ENCODE data around the gene WIPI1. TPM values are rescaled to one million over a fixed set of nuclear protein-coding genes. Genes with fewer than 3 reads are reported as not detected.
"Not testable (repeated sequence)": the region's sequence is repeated elsewhere in the genome, so short reads cannot be mapped to it uniquely, and the experiment has no call there.

WIPI1 gene
- total and polyA plus RNA-seq, 7 donors = 18.9 to 78.8 (median 28.5) TPM

DNA sequence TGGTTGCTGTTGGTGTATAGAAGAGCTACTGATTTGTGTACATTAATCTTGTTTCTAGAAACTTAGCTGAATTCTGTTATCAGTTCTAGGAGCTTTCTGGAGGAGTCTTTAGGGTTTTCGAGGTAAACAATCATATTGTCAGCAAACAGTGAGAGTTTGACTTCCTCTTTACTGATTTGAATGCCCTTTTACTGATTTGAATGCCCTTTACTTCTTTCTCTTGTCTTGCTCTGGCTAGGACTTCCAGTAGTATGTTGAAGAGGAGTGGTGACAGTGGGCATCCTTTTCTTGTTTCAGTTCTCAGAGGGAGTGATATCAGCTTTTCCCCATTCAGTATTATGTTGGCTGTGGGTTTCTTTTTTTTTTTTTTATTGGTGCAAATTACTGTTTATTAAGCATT lies 49.6 kb downstream of the WIPI1 start:
- 81 to 87% methylated on average over 1 of the region's 1 CpG for WGBS, 2 donors
- H3K27me3 ChIP-seq; H3K27ac ChIP-seq; H3K9me3 ChIP-seq; H3K4me1 ChIP-seq; DNase-seq; H3K36me3 ChIP-seq; H3K4me3 ChIP-seq; intact Hi-C loops (cut with DNase I): not testable (repeated sequence)

DNA sequence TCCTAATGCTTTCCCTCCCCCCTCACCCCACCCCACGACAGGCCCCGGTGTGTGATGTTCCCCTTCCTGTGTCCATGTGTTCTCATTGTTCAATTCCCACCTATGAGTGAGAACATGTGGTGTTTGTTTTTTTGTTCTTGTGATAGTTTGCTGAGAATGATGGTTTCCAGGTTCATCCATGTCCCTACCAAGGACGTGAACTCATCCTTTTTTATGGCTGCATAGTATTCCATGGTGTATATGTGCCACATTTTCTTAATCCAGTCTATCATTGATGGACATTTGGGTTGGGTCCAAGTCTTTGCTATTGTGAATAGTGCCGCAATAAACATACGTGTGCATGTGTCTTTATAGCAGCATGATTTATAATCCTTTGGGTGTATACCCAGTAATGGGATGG lies 53.5 kb downstream of the WIPI1 start:
- H3K27me3 ChIP-seq; intact Hi-C loops (cut with DNase I); H3K27ac ChIP-seq; H3K36me3 ChIP-seq; H3K4me1 ChIP-seq; H3K4me3 ChIP-seq; H3K9me3 ChIP-seq: not testable (repeated sequence)
- 89 to 91% methylated on average over 5 of the region's 5 CpGs for WGBS, 2 donors
- peak; percentile 6 for DNase-seq

DNA sequence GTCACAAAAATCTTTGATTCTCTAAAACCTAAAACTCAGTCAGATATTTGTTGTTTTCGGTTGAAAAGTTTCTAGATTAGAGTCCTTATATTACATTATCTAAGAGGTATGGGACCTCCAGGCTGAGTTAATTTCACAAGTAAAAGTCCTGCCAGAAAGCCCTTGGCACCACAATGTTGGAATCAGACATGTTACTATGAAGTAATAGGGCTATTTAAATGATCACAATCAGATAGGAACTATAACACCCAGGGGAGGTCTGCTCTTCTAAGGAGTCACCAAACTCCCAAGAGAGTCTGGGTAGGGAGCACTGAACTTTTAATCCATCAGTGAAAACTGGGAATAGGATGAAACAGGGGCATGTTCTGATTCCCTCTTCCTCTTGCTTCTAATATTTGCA lies 54.2 kb downstream of the WIPI1 start:
- H3K27ac ChIP-seq = no peak overlapping the region
- intact Hi-C loops (cut with DNase I) = no loop called here
- TF ChIP-seq POLR2A (IDR thresholded peaks at IDR 0.05) (no peak), EP300 (IDR thresholded peaks at IDR 0.05) (no peak), POLR2AphosphoS5 (IDR thresholded peaks at IDR 0.05) (no peak)
- TF ChIP-seq, protein P1, sequence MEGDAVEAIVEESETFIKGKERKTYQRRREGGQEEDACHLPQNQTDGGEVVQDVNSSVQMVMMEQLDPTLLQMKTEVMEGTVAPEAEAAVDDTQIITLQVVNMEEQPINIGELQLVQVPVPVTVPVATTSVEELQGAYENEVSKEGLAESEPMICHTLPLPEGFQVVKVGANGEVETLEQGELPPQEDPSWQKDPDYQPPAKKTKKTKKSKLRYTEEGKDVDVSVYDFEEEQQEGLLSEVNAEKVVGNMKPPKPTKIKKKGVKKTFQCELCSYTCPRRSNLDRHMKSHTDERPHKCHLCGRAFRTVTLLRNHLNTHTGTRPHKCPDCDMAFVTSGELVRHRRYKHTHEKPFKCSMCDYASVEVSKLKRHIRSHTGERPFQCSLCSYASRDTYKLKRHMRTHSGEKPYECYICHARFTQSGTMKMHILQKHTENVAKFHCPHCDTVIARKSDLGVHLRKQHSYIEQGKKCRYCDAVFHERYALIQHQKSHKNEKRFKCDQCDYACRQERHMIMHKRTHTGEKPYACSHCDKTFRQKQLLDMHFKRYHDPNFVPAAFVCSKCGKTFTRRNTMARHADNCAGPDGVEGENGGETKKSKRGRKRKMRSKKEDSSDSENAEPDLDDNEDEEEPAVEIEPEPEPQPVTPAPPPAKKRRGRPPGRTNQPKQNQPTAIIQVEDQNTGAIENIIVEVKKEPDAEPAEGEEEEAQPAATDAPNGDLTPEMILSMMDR (IDR thresholded peaks at IDR 0.05) = no peak
- H3K9me3 ChIP-seq = peaks cover 0 to 9% (median 0%) of the 10 kb centered on the region in 4 donors
- no peaks in the 10 kb centered on the region for H3K36me3 ChIP-seq
- peak; percentile 39 for DNase-seq
- WGBS, 2 donors = 89 to 94% methylated on average over 1 of the region's 1 CpG
- no peak overlapping the region for H3K4me3 ChIP-seq
- no peaks in the 10 kb centered on the region for H3K4me1 ChIP-seq
- no peaks in the 10 kb centered on the region for H3K27me3 ChIP-seq

DNA sequence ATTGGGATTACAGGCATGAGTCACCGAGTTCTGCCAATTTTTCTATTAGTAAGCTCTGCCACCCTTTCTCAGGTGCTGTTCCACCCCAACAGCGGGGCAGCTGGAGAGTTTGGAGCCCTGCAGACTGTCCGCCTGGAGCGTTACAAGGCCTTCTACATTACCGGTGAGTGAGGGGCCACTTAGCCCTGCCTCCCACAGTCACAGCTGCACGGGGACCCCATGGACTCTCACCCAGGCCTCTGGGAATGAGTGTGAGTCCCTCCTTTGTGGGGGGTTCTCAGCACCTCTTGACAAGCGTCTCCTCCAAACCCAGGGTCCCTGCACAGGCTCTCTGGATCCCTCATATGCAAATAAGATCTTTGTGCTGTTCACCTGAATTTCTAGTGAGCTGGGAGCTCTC lies 56.0 kb downstream of the WIPI1 start:
- WGBS, 2 donors = 94 to 95% methylated on average over 7 of the region's 7 CpGs
- DNase-seq = peak; percentile 43
- no peak overlapping the region for H3K27ac ChIP-seq
- no peak overlapping the region for H3K4me3 ChIP-seq
- intact Hi-C loops (cut with DNase I) = no loop called here
- H3K4me1 ChIP-seq = no peaks in the 10 kb centered on the region
- TF ChIP-seq EP300 (IDR thresholded peaks at IDR 0.05) (no peak), POLR2AphosphoS5 (IDR thresholded peaks at IDR 0.05) (no peak), POLR2A (IDR thresholded peaks at IDR 0.05) (no peak)
- TF ChIP-seq, protein P1 (IDR thresholded peaks at IDR 0.05) = no peak
- no peaks in the 10 kb centered on the region for H3K27me3 ChIP-seq
- no peaks in the 10 kb centered on the region for H3K36me3 ChIP-seq
- peaks cover 0 to 5% (median 0%) of the 10 kb centered on the region in 4 donors for H3K9me3 ChIP-seq

DNA sequence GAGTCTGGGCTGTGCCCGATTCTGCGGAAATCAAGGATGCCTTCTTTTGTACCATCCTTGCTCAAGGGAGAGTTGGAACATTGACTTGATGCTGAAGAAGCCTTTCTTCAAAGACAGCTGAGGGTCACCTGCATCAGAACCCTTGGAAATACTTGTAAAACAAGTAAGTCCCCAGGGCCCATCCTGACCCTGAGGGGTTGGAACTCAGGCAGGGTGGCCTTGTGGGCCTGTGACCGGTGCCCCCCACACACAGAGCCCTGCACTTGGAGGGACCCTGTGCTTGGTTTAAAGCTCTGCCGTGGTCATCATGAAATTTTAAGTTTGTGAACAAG lies 56.9 kb downstream of the WIPI1 start:
- Histone ChIP-seq H3K27ac (no peak overlapping the region), H3K36me3 (no peaks in the 10 kb centered on the region), H3K4me1 (no peaks in the 10 kb centered on the region), H3K27me3 (no peaks in the 10 kb centered on the region), H3K9me3 (peaks cover 0 to 4% (median 0%) of the 10 kb centered on the region in 4 donors), H3K4me3 (no peak overlapping the region)
- TF ChIP-seq, protein P1 (IDR thresholded peaks at IDR 0.05) = no peak
- TF ChIP-seq POLR2AphosphoS5 (IDR thresholded peaks at IDR 0.05) (no peak), EP300 (IDR thresholded peaks at IDR 0.05) (no peak), POLR2A (IDR thresholded peaks at IDR 0.05) (no peak)
- 88% methylated on average over 4 of the region's 4 CpGs for WGBS, 2 donors
- peak; percentile 53 for DNase-seq
- intact Hi-C loops (cut with DNase I) = no loop called here

DNA sequence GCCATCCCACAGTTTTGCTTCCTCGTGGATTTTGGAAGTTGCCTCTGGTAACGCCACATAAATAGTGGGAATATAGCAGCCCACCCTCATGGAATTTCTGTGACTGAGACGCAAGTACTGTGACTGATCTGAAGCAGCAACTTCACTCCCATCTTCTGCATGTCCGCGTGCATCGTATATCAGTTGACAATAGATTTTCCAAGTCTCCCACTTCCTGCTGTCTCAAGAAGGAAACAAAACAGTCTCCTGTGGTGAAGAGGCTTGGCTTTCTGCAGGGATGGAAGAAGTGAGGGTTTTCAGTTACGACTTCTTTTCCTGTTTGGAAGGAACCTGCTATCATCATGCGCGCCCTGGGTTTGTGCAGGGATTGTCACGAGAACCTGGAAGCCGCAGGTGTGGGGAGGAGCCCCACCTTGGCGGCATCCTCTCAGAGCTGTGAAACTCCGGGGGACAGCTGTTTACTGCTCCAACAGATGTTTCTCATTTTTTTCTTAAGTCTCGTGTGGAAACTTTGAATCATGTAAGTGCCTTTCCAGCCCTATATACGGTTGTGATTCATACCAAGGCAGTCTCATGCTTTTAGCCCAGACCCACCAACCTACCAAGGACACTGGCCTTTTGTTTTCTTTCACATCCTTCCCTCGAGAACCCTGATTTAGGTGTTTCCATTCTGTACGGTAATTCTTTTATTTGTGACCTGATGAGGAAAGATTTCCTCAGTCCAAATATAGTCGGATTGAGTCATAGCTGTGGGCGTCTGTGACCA lies 57.5 kb downstream of the WIPI1 start:
- no peaks in the 10 kb centered on the region for H3K36me3 ChIP-seq
- no peak for TF ChIP-seq EP300 (IDR thresholded peaks at IDR 0.05)
- peak in 1 of 4 donors; percentile 70 for TF ChIP-seq POLR2AphosphoS5 (IDR thresholded peaks at IDR 0.05)
- intact Hi-C loops (cut with DNase I) = loop anchor here (2.0 to 5.0 kb wide), 2 partner anchors 48 to 137 kb away; no protein-coding TSS in a partner anchor
- H3K27me3 ChIP-seq = no peaks in the 10 kb centered on the region
- peaks cover 0 to 3% (median 1%) of the 10 kb centered on the region in 4 donors for H3K9me3 ChIP-seq
- peak overlapping the region in 1 of 4 donors; percentile 18 for H3K27ac ChIP-seq
- no peaks in the 10 kb centered on the region for H3K4me1 ChIP-seq
- WGBS, 2 donors = 58 to 67% methylated on average over 19 of the region's 19 CpGs
- peak; percentile 62 for DNase-seq
- H3K4me3 ChIP-seq = no peak overlapping the region
